IMR-90 (cell line): ENCODE measurements around the gene CXCL12. TPM values are rescaled to one million over a fixed set of nuclear protein-coding genes. Genes with fewer than 3 reads are reported as not detected.

Experiments
- ATAC-seq: fragments of 200-7000 bp; cut with Tn5 transposase; 2 replicates; pipeline ENCODE4 v1.9.1; 2020; ENCODE audit warnings: low read depth, mild to moderate bottlenecking, moderate library complexity
- BruUV-seq: library from RNA; stranded (reverse); fragments of 400-500 nt; replicated peaks from 2 replicates; lab custom pipeline; 2021; lab: Mats Ljungman, UMichigan
- CTCF ChIA-PET: fragments of 300-600 bp; formaldehyde crosslinking; extraction: SDS; loops from one replicate; lab custom pipeline; 2021; ENCODE audit warnings: antibody characterized with exemption; lab: Yijun Ruan, JAX
- POLR2A ChIA-PET: fragments of 300-600 bp; sonication (Branson Sonifier 250); formaldehyde crosslinking; loops from one replicate; lab custom pipeline; 2022; ENCODE audit warnings: antibody characterized with exemption; ENCODE audit not compliant: unreplicated experiment; lab: Charles Lee
- DNase-seq: peaks from one replicate; pipeline ENCODE4 v3.0.0; 2013
- H2AFZ ChIP-seq: replicated peaks from 2 replicates; pipeline ENCODE3; 2013; ENCODE audit warnings: low read length, mild to moderate bottlenecking; ENCODE audit not compliant: poor library complexity
- H2AK5ac ChIP-seq: 2 replicates; pipeline ENCODE4 v1.6.1; 2013; ENCODE audit warnings: low read depth, low read length, inconsistent platforms
- H2AK9ac ChIP-seq: replicated peaks from 2 replicates; pipeline ENCODE3; 2013; ENCODE audit warnings: mild to moderate bottlenecking, low read depth, low read length, moderate library complexity; ENCODE audit not compliant: poor library complexity
- H2BK120ac ChIP-seq: 2 replicates; pipeline ENCODE4 v1.6.1; 2013; ENCODE audit warnings: low read depth, low read length, inconsistent platforms
- H2BK15ac ChIP-seq: 3 replicates; pipeline ENCODE4 v1.6.1; 2013; ENCODE audit warnings: low read depth, low read length, inconsistent platforms
- H2BK20ac ChIP-seq: 2 replicates; pipeline ENCODE4 v1.6.1; 2013; ENCODE audit warnings: low read depth, mild to moderate bottlenecking, inconsistent platforms, low read length, moderate library complexity
- H2BK5ac ChIP-seq: 2 replicates; pipeline ENCODE4 v1.6.1; 2013; ENCODE audit warnings: mild to moderate bottlenecking, low read depth, low read length, inconsistent platforms; ENCODE audit not compliant: poor library complexity, severe bottlenecking
- H3K14ac ChIP-seq: replicated peaks from 2 replicates; pipeline ENCODE4 v1.6.1; 2013; ENCODE audit warnings: low read depth, low read length, inconsistent platforms
- H3K18ac ChIP-seq: 2 replicates; pipeline ENCODE4 v1.6.1; 2013; ENCODE audit warnings: low read depth, low read length, control low read depth
- H3K23ac ChIP-seq: 2 replicates; pipeline ENCODE4 v1.6.1; 2013; ENCODE audit warnings: low read depth, low read length, inconsistent platforms
- H3K27ac ChIP-seq: 2 replicates; pipeline ENCODE4 v1.5.1; 2013; ENCODE audit warnings: mild to moderate bottlenecking, control low read depth, low read length; ENCODE audit not compliant: insufficient read depth
- H3K27me3 ChIP-seq: 2 replicates; pipeline ENCODE4 v1.6.1; 2013; ENCODE audit warnings: low read length; ENCODE audit not compliant: control insufficient read depth, insufficient read depth
- H3K36me3 ChIP-seq: 2 replicates; pipeline ENCODE4 v1.6.1; 2013; ENCODE audit warnings: low read length, mixed read lengths; ENCODE audit not compliant: control insufficient read depth, insufficient read depth
- H3K4ac ChIP-seq: 2 replicates; pipeline ENCODE4 v1.6.1; 2013; ENCODE audit warnings: low read depth, low read length, inconsistent platforms
- H3K4me1 ChIP-seq: 2 replicates; pipeline ENCODE4 v1.6.1; 2013; ENCODE audit warnings: low read length, mixed read lengths; ENCODE audit not compliant: control insufficient read depth, insufficient read depth
- H3K4me2 ChIP-seq: 2 replicates; pipeline ENCODE4 v1.6.1; 2013; ENCODE audit warnings: low read depth, mild to moderate bottlenecking, control low read depth, low read length, moderate library complexity
- H3K4me3 ChIP-seq: 2 replicates; pipeline ENCODE4 v1.5.1; 2013; ENCODE audit warnings: low read depth, mild to moderate bottlenecking, control low read depth, low read length, moderate library complexity; ENCODE audit not compliant: insufficient read depth
- H3K56ac ChIP-seq: 2 replicates; pipeline ENCODE4 v1.6.1; 2013; ENCODE audit warnings: low read length, inconsistent platforms; ENCODE audit not compliant: insufficient read depth; ENCODE audit errors: extremely low read depth
- H3K79me1 ChIP-seq, 2 experiments: 2 replicates each; pipeline ENCODE4 v1.6.1; 2013; ENCODE audit warnings: low read length in 2 of 2, inconsistent platforms in 1 of 2, low read depth in 1 of 2
- H3K9ac ChIP-seq: 2 replicates; pipeline ENCODE4 v1.6.1; 2013; ENCODE audit warnings: low read depth, low read length, control low read depth
- H3K9me1 ChIP-seq: 2 replicates; pipeline ENCODE4 v1.6.1; 2013; ENCODE audit warnings: low read length, inconsistent platforms; ENCODE audit not compliant: insufficient read depth
- H3K9me3 ChIP-seq: 2 replicates; pipeline ENCODE4 v1.6.1; 2013; ENCODE audit warnings: low read length; ENCODE audit not compliant: control insufficient read depth, insufficient read depth
- H4K20me1 ChIP-seq: 2 replicates; pipeline ENCODE4 v1.6.1; 2013; ENCODE audit warnings: low read length, inconsistent platforms; ENCODE audit not compliant: insufficient read depth
- H4K5ac ChIP-seq: 2 replicates; pipeline ENCODE4 v1.6.1; 2013; ENCODE audit warnings: mild to moderate bottlenecking, low read depth, low read length, control low read depth
- H4K8ac ChIP-seq, 2 experiments: 2 replicates each; pipeline ENCODE4 v1.6.1; 2013; ENCODE audit warnings: low read depth in 2 of 2, low read length in 2 of 2, control low read depth in 1 of 2, inconsistent platforms in 1 of 2
- H4K91ac ChIP-seq: 2 replicates; pipeline ENCODE4 v1.6.1; 2013; ENCODE audit warnings: low read depth, low read length, inconsistent platforms; ENCODE audit not compliant: insufficient read depth
- CEBPB ChIP-seq: IDR thresholded peaks from 2 replicates; pipeline ENCODE4 v1.6.1; 2012; ENCODE audit warnings: low read depth, low read length, improper control_type of control experiment
- CHD1 ChIP-seq: IDR thresholded peaks from 2 replicates; pipeline ENCODE4 v1.6.1; 2012; ENCODE audit warnings: low read depth, low read length, improper control_type of control experiment
- CTCF ChIP-seq: conservative IDR thresholded peaks from 2 replicates; pipeline ENCODE4 v1.5.1; 2012; ENCODE audit warnings: mild to moderate bottlenecking, low read depth, low read length, improper control_type of control experiment
- FOS ChIP-seq: fragments of 150-350 bp; IDR thresholded peaks from 2 replicates; pipeline ENCODE4 v1.6.1; 2016; ENCODE audit warnings: low read depth, low read length
- MAFK ChIP-seq: IDR thresholded peaks from 2 replicates; pipeline ENCODE4 v1.6.1; 2012; ENCODE audit warnings: low read depth, low read length, improper control_type of control experiment
- MAZ ChIP-seq: IDR thresholded peaks from 2 replicates; pipeline ENCODE4 v1.6.1; 2012; ENCODE audit warnings: low read depth, mild to moderate bottlenecking, low read length, improper control_type of control experiment, moderate library complexity, borderline replicate concordance
- MXI1 ChIP-seq: IDR thresholded peaks from 2 replicates; pipeline ENCODE4 v1.6.1; 2012; ENCODE audit warnings: low read depth, mild to moderate bottlenecking, low read length, moderate library complexity, borderline replicate concordance
- NFE2L2 ChIP-seq: fragments of 150-350 bp; IDR thresholded peaks from 2 replicates; pipeline ENCODE4 v1.6.1; 2016; ENCODE audit warnings: low read depth, mild to moderate bottlenecking, low read length
- POLR2A ChIP-seq: IDR thresholded peaks from 2 replicates; pipeline ENCODE4 v1.6.1; 2012; ENCODE audit warnings: mild to moderate bottlenecking, low read depth, low read length
- RAD21 ChIP-seq: IDR thresholded peaks from 2 replicates; pipeline ENCODE4 v1.6.1; 2012; ENCODE audit warnings: low read length, improper control_type of control experiment
- RCOR1 ChIP-seq: IDR thresholded peaks from 2 replicates; pipeline ENCODE4 v1.6.1; 2012; ENCODE audit warnings: mild to moderate bottlenecking, low read length, improper control_type of control experiment; ENCODE audit not compliant: insufficient replicate concordance
- SMC3 ChIP-seq: fragments of 150-350 bp; IDR thresholded peaks from 2 replicates; pipeline ENCODE4 v1.6.1; 2016; ENCODE audit warnings: low read depth, mild to moderate bottlenecking, antibody characterized with exemption, low read length, moderate library complexity
- USF2 ChIP-seq: fragments of 150-350 bp; IDR thresholded peaks from 2 replicates; pipeline ENCODE4 v1.6.1; 2017; ENCODE audit warnings: mild to moderate bottlenecking, antibody characterized with exemption, low read length, low read depth
- WGBS, 2 experiments: methylation state at CpG; one replicate each; pipeline versions ENCODE4 v1.1.5 to v1.1.7; 2013; ENCODE audit warnings: missing lambda C conversion rate in 2 of 2; ENCODE audit not compliant: insufficient read length in 1 of 2; ENCODE audit errors: extremely low coverage in 2 of 2; 5-methylcytosine and 5-hydroxymethylcytosine counted together
- dilution Hi-C: fragments of 300-500 bp; cut with HindIII; formaldehyde crosslinking; loops from one replicate; pipeline ENCODE4 v1.14.3; 2018; ENCODE audit warnings: low sequenced_read_pairs; ENCODE audit not compliant: unreplicated experiment
- in situ Hi-C: fragments of 300-500 bp; cut with MboI; formaldehyde crosslinking; loops from 3 replicates; pipeline ENCODE4 v1.14.3; 2019; ENCODE audit warnings: low sequenced_read_pairs, inconsistent platforms, mixed read lengths
- intact Hi-C: fragments of 100-400 bp; cut with micrococcal nuclease; formaldehyde crosslinking; loops from 2 replicates; pipeline ENCODE4 v1.10.0; 2022
- polyA plus RNA-seq, 3 experiments: library from polyadenylated mRNA; depleted of rRNA; stranded (reverse); fragments of >200 nt; gene quantifications; 2 replicates each; pipeline ENCODE4 v1.2.3, GENCODE V29; 2012; ENCODE audit warnings: low replicate concordance in 1 of 3
- total RNA-seq: library from RNA; depleted of rRNA; stranded (reverse); fragments of >200 nt; gene quantifications from 2 replicates; pipeline ENCODE4 v1.2.3, GENCODE V29; 2012

The CXCL12 gene
- total and polyA plus RNA-seq, 2 of the 4 experiments (the other 2 are of a cell fraction) = 15.8 to 80.7 TPM

- Histone ChIP-seq H4K8ac (no peak overlapping the region), H3K56ac (no peak overlapping the region), H3K18ac (no peak overlapping the region; the same call in 1 of the 2 replicates), H3K4me2 (peak overlapping the region; percentile 88), H3K79me1 (peaks cover 4 to 11% of the 10 kb centered on the region in 2 experiments; a peak in 2 of 4 replicates), H3K9ac (peak overlapping the region; percentile 58), H4K91ac (no peak overlapping the region), H3K4me1 (peaks cover 3% of the 10 kb centered on the region; the same call in 1 of the 2 replicates), H2AFZ (peak overlapping the region; percentile 91), H2BK120ac (no peak overlapping the region), H3K9me3 (no peaks in the 10 kb centered on the region), H3K36me3 (peaks cover 2% of the 10 kb centered on the region; the same call in 1 of the 2 replicates), H2AK5ac (no peak overlapping the region), H3K27me3 (no peaks in the 10 kb centered on the region), H4K20me1 (no peaks in the 10 kb centered on the region), H3K4me3 (peak overlapping the region; percentile 70), H3K4ac (peak overlapping the region; percentile 28), H3K23ac (0 out of 2 replicates have a peak overlapping the region, but pooled peaks have one; percentile 17), H3K14ac (no peak overlapping the region), H2BK15ac (no peak overlapping the region), H2BK20ac (no peak overlapping the region), H3K27ac (peak overlapping the region; percentile 1), H2AK9ac (peak overlapping the region; percentile 44), H3K9me1 (no peaks in the 10 kb centered on the region), H2BK5ac (no peak overlapping the region), H4K5ac (no peak overlapping the region)
- ATAC-seq (peak; percentile 50), DNase-seq (peak; percentile 54)
- TF ChIP-seq FOS = no peak
- no peak for TF ChIP-seq RAD21
- no peak for TF ChIP-seq CTCF
- TF ChIP-seq CEBPB = no peak
- TF ChIP-seq NFE2L2 = no peak
- TF ChIP-seq MAZ = no peak
- no peak for TF ChIP-seq MAFK
- no peak for TF ChIP-seq SMC3
- no peak for TF ChIP-seq CHD1
- TF ChIP-seq RCOR1 = no peak
- TF ChIP-seq USF2 = no peak
- no peak for TF ChIP-seq POLR2A
- no peak for TF ChIP-seq MXI1
- no TSS peak for BruUV-seq
- in situ Hi-C loops (no loop called here), dilution Hi-C loops (no loop called here), intact Hi-C loops (loop anchor here (5.0 to 10.0 kb wide), 3 partner anchors 199 to 519 kb away; no protein-coding TSS in a partner anchor)
- WGBS, 2 experiments = 9% methylated on average over 13 of the region's 63 CpGs; no CpG with 5 or more reads in 1 of the 2 experiments
- ChIA-PET CTCF (interaction anchor here (0.6 to 0.9 kb wide), 3 partner anchors 73 to 267 kb away, joined by 3 read pairs; no protein-coding TSS in a partner anchor), POLR2A (no interaction called here)
Observed at GRCh38 chr10:44383749-44384600, 922 bp downstream of the CXCL12 start.
